GM12878 (cell line): Measurements from ENCODE around the gene PGLYRP1.

Experiments
- MAX ChIP-seq: IDR thresholded peaks from 2 replicates; pipeline ENCODE4 v1.6.1; 2012; ENCODE audit warnings: low read depth, low read length, improper control_type of control experiment
- POLR2AphosphoS5 ChIP-seq: IDR thresholded peaks from 2 replicates; pipeline ENCODE4 v1.6.1; 2011; ENCODE audit warnings: mild to moderate bottlenecking, low read length, inconsistent platforms
- SMC3 ChIP-seq: IDR thresholded peaks from 2 replicates; pipeline ENCODE4 v1.6.1; 2011; ENCODE audit warnings: low read length, improper control_type of control experiment, borderline replicate concordance
- TF ChIP-seq, protein P1 (sequence below), 3 experiments: IDR thresholded peaks in 2 of 3; conservative IDR thresholded peaks in 1 of 3; 2 replicates each; pipeline ENCODE4 v1.5.1; 2011; ENCODE audit warnings: low read depth in 3 of 3, low read length in 3 of 3, mild to moderate bottlenecking in 3 of 3, control low read depth in 2 of 3, moderate library complexity in 2 of 3, inconsistent platforms in 1 of 3, mixed read lengths in 1 of 3; ENCODE audit not compliant: control insufficient read depth in 2 of 3, insufficient read depth in 1 of 3; ENCODE audit errors: extremely low read depth in 1 of 3

- TF ChIP-seq MAX = no peak
- TF ChIP-seq POLR2AphosphoS5 = no peak
- no peak for TF ChIP-seq SMC3
- TF ChIP-seq, protein P1, sequence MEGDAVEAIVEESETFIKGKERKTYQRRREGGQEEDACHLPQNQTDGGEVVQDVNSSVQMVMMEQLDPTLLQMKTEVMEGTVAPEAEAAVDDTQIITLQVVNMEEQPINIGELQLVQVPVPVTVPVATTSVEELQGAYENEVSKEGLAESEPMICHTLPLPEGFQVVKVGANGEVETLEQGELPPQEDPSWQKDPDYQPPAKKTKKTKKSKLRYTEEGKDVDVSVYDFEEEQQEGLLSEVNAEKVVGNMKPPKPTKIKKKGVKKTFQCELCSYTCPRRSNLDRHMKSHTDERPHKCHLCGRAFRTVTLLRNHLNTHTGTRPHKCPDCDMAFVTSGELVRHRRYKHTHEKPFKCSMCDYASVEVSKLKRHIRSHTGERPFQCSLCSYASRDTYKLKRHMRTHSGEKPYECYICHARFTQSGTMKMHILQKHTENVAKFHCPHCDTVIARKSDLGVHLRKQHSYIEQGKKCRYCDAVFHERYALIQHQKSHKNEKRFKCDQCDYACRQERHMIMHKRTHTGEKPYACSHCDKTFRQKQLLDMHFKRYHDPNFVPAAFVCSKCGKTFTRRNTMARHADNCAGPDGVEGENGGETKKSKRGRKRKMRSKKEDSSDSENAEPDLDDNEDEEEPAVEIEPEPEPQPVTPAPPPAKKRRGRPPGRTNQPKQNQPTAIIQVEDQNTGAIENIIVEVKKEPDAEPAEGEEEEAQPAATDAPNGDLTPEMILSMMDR (IDR thresholded peaks at IDR 0.05 in 2 of 3, conservative IDR thresholded peaks at IDR 0.05 in 1 of 3; ENCODE audit: control insufficient read depth in 2 of 3, extremely low read depth in 1 of 3, insufficient read depth in 1 of 3, low read depth in 3 of 3, low read length in 3 of 3) = no peak
Measured at GRCh38 chr19:46052896-46053295, 30.0 kb upstream of the PGLYRP1 start.
